ENCODE data around the gene KCNH1.

GRCh38 chr1:210627755-210628154, 506.2 kb downstream of the KCNH1 start:
- TF ChIP-seq ZNF132 (tag by site-specific recombination; IDR thresholded peaks at IDR 0.05; ENCODE audit: borderline replicate concordance) (no peak), PBX3 (CRISPR knock-in tag; IDR thresholded peaks at IDR 0.05) (no peak)

Data from HEK293 (cell line).